ENCODE data around the gene DNALI1. TPM values are rescaled to one million over a fixed set of nuclear protein-coding genes. Genes with fewer than 3 reads are reported as not detected.
"Not testable (repeated sequence)": the region's sequence is repeated elsewhere in the genome, so short reads cannot be mapped to it uniquely, and the experiment has no call there.

Gene DNALI1
- total RNA-seq, 1 experiment from 2014 or later: 6.3 TPM

DNA sequence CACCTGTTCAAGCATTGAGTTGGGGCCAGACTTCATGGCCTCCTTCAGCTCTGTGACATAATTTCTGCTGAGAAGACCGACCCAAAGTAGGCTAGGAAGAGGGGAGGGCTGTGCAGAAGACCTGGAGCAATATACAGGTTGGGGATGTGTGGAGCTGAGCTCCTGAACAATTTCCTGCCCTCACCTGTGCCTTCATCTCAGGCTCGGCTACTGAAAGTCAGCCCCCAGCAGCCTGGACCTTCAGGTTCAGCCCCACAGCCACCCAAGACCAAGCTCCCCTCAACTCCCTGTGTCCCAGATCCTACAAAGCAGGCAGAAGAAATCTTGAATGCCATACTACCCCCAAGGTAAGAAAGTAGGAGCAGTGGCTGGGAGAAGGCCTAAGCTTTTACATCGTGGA, 662 bp downstream of the DNALI1 start:
- H3K27me3 ChIP-seq (replicated peaks; ENCODE audit: insufficient read depth, low read depth, low read length, poor library complexity): no peaks in the 10 kb centered on the region
- intact Hi-C loops (cut with micrococcal nuclease; ENCODE audit: unreplicated experiment): no loop called here
- H3K4me1 ChIP-seq (ENCODE audit: insufficient read depth, low read length, poor library complexity, severe bottlenecking): peaks cover 9% of the 10 kb centered on the region
- H3K36me3 ChIP-seq (ENCODE audit: insufficient read depth, low read length, poor library complexity, severe bottlenecking): peaks cover 3% of the 10 kb centered on the region
- peaks cover 6% of the 10 kb centered on the region for H3K9me3 ChIP-seq (ENCODE audit: low read depth, low read length, poor library complexity, severe bottlenecking)
- CTCF ChIA-PET: no interaction called here
- DNase-seq (ENCODE audit: low spot score): no peak
- H3K27ac ChIP-seq (ENCODE audit: low read depth, low read length, poor library complexity, severe bottlenecking): no peak overlapping the region
- TF ChIP-seq CTCF (conservative IDR thresholded peaks at IDR 0.05; ENCODE audit: low read depth, low read length) (no peak), EZH2 (IDR thresholded peaks at IDR 0.05; ENCODE audit: borderline replicate concordance, low read depth, low read length, poor library complexity, severe bottlenecking) (no peak)
- POLR2A ChIA-PET (ENCODE audit: low non-redundant PET): interaction anchor here (0.6 kb wide), 1 partner anchor 9 kb away, joined by 3 read pairs; no protein-coding TSS in a partner anchor
- H3K4me3 ChIP-seq (ENCODE audit: low read depth, low read length, poor library complexity, severe bottlenecking): peak overlapping the region; percentile 27
- no TSS peak for BruUV-seq (replicated peaks)

GRCh38 chr1:37558411-37558810, 1.7 kb downstream of the DNALI1 start:
- peaks cover 3% of the 10 kb centered on the region for H3K36me3 ChIP-seq (ENCODE audit: insufficient read depth, low read length, poor library complexity, severe bottlenecking)
- H3K27ac ChIP-seq (ENCODE audit: low read depth, low read length, poor library complexity, severe bottlenecking): no peak overlapping the region
- H3K4me1 ChIP-seq (ENCODE audit: insufficient read depth, low read length, poor library complexity, severe bottlenecking): no peaks in the 10 kb centered on the region
- no peak for DNase-seq (ENCODE audit: low spot score)
- intact Hi-C loops (cut with micrococcal nuclease; ENCODE audit: unreplicated experiment): no loop called here
- no peak for TF ChIP-seq EZH2 (IDR thresholded peaks at IDR 0.05; ENCODE audit: borderline replicate concordance, low read depth, low read length, poor library complexity, severe bottlenecking)
- TF ChIP-seq CTCF (conservative IDR thresholded peaks at IDR 0.05; ENCODE audit: low read depth, low read length): no peak
- POLR2A ChIA-PET (ENCODE audit: low non-redundant PET): no interaction called here
- no TSS peak for BruUV-seq (replicated peaks)
- peaks cover 6% of the 10 kb centered on the region for H3K9me3 ChIP-seq (ENCODE audit: low read depth, low read length, poor library complexity, severe bottlenecking)
- CTCF ChIA-PET: no interaction called here
- H3K27me3 ChIP-seq (replicated peaks; ENCODE audit: insufficient read depth, low read depth, low read length, poor library complexity): no peaks in the 10 kb centered on the region
- no peak overlapping the region for H3K4me3 ChIP-seq (ENCODE audit: low read depth, low read length, poor library complexity, severe bottlenecking)

DNA sequence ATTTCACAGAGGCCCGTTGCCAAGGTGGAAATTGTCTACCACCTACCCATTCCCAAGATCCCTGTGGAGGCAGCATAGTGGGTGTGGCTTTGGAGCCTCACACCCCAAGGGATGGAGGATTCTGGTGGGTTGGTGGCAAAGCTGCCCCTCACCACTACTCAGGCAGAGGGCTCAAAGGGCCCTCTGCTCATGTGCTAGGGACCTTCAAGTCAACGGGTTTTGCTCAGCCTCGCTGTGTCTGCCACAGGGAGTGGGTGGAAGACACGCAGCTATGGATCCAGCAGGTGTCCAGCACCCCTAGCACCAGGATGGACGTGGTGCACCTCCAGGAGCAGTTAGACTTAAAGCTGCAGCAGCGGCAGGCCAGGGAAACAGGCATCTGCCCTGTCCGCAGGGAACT, 2.3 kb downstream of the DNALI1 start:
- Histone ChIP-seq H3K36me3 (ENCODE audit: insufficient read depth, low read length, poor library complexity, severe bottlenecking) (peaks cover 3% of the 10 kb centered on the region), H3K4me3 (ENCODE audit: low read depth, low read length, poor library complexity, severe bottlenecking) (no peak overlapping the region), H3K4me1 (ENCODE audit: insufficient read depth, low read length, poor library complexity, severe bottlenecking) (no peaks in the 10 kb centered on the region), H3K27me3 (replicated peaks; ENCODE audit: insufficient read depth, low read depth, low read length, poor library complexity) (no peaks in the 10 kb centered on the region), H3K9me3 (ENCODE audit: low read depth, low read length, poor library complexity, severe bottlenecking) (peaks cover 6% of the 10 kb centered on the region), H3K27ac (ENCODE audit: low read depth, low read length, poor library complexity, severe bottlenecking) (no peak overlapping the region)
- DNase-seq (ENCODE audit: low spot score): no peak
- intact Hi-C loops (cut with micrococcal nuclease; ENCODE audit: unreplicated experiment): no loop called here
- POLR2A ChIA-PET (ENCODE audit: low non-redundant PET): no interaction called here
- BruUV-seq (replicated peaks): no TSS peak
- TF ChIP-seq EZH2 (IDR thresholded peaks at IDR 0.05; ENCODE audit: borderline replicate concordance, low read depth, low read length, poor library complexity, severe bottlenecking): no peak
- TF ChIP-seq CTCF (conservative IDR thresholded peaks at IDR 0.05; ENCODE audit: low read depth, low read length): no peak
- CTCF ChIA-PET: no interaction called here

- H3K36me3 ChIP-seq (ENCODE audit: insufficient read depth, low read length, poor library complexity, severe bottlenecking); H3K4me3 ChIP-seq (ENCODE audit: low read depth, low read length, poor library complexity, severe bottlenecking); H3K4me1 ChIP-seq (ENCODE audit: insufficient read depth, low read length, poor library complexity, severe bottlenecking); H3K27ac ChIP-seq (ENCODE audit: low read depth, low read length, poor library complexity, severe bottlenecking); CTCF ChIA-PET; DNase-seq (ENCODE audit: low spot score); H3K9me3 ChIP-seq (ENCODE audit: low read depth, low read length, poor library complexity, severe bottlenecking); H3K27me3 ChIP-seq (replicated peaks; ENCODE audit: insufficient read depth, low read depth, low read length, poor library complexity); BruUV-seq (replicated peaks); POLR2A ChIA-PET (ENCODE audit: low non-redundant PET); intact Hi-C loops (cut with micrococcal nuclease; ENCODE audit: unreplicated experiment): not testable (repeated sequence)
Measured at GRCh38 chr1:37559957-37560379, 3.2 kb downstream of the DNALI1 start.

Data from A673 (cell line).